Stimulated activated CD8-positive, alpha-beta memory T cell treated with anti-CD3 and anti-CD28 coated beads, Interleukin-12 subunit alpha, Interleukin-12 subunit beta, amount 100 ng/mL, for 24 hours (primary cell): ENCODE data around the gene POLD1.
"Not testable (repeated sequence)": the region's sequence is repeated elsewhere in the genome, so short reads cannot be mapped to it uniquely, and the experiment has no call there.

Source experiments
- DNase-seq: peaks from one replicate; pipeline ENCODE4 v3.0.0-alpha.2; 2020; ENCODE audit errors: extremely low read depth

Gene POLD1

DNA sequence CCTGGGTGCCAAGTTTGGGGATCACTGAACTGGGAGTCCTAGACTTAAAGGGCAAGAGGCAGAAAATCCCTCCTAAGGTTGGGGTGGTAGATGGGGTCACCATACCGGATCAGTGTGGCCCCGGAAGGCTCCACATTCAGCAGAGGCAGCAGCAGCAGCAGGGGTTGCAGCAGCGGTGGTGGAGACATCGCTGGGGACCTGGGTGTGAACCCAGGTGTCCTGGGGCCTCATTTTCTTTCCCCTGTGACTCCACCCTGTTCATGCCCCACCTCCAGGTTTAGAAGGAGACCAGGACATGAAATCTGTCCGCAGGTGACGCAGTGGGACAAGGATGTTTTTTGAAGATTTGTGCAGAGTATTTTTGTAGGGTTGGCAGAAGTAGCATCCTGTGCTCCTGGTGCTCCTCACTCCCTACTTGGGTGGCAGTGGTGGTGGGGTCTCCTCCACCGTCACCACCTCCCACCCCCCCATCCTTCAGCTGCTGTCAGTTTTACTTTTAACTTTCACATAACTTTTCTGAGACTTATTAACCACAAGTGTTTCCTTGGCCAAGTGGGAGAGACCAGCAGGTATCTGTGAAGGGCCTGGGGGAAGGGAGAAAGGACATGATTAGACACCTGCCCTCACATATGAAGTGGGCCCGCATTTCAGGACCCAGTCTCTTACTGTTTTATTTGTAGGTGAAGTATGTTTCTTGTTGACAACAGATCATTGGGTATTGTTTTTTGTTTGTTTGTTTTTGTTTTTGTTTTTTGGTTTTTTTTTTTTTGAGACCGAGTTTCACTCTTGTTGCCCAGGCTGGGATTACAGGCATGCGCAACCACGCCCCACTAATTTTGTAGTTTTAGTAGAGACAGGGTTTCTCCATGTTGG is 18.5 kb upstream of the POLD1 start, which contains the start of gene NAPSA:
NAPSA (minus strand) TSS at position 206 of the 873 bp plus-strand sequence; CDS start at position 188, 18 bp downstream.
- no peak for DNase-seq

DNA sequence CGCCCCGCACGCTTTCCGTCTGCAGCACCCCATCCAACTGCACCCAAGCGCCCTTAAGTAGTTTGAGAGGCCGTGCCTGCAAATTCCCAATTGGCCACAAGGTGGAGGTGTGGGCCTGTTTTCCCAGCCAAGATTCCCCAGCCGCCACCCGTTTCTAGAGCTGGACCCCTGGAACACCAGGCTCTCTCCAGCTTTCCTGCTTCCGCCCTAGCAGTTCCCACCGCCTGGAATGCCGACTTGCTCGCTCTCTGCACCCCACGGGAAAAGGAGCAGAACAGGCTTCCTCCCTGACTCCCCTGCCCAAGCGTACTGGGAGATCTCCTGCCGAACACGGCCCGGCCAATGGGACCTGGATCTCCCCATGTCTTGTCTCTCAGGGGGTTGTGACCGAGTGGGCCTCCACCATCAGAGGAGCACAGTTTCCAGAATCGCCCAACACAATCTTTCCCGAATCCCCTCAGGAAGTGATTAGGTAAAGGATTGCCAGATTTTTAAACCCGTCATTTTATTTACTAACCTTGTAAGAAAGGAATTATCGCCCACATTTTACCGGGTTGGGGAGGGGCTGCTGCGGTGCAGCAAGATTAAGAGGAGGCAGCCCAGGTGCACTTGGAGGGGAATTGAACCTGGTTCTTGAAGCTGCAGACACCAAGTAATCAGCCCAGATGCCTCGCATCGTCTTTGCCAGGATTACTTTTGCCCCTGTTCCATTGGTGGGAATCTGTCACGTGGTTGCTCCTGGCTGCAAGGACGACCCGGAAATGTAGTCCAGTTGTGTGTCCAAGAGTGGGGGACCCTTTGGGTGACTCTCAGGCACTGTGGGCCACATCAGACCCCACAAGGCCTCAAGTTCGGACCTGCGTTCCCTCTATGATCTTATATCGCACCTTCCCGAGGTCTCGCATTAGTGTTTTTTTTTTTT is 15.2 kb upstream of the POLD1 start:
- DNase-seq, result peak; percentile 32

DNA sequence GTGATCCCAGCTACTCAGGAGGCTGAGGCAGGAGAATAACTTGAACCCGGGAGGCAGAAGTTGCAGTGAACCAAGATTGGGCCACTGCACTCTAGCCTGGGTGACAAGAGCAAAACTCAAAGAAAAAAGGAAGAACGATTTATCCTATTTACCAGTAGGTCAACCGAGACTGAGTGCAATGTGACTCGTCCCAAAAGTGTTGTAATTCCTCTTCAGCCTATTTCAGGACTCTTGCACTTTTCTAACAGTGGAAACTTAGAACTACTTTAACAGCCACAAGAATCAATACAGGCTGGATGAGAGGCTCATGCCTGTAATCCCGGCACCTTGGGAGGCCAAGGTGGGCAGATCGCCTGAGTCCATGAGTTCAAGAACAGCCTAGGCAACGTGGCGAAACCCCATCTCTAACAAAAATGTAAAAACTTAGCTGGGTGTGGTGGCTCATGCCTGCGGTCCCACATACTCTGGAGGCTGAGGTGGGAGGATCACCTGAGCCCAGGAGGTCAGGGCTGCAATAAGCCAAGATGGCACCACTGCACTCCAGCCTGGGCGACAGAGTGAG is 12.2 kb upstream of the POLD1 start:
- DNase-seq, result no peak

- peak; percentile 77 for DNase-seq
These were observed 7.7 kb upstream of the POLD1 start, which contains the start of gene NR1H2 for GRCh38 chr19:50376166-50377050. Gene NR1H2, plus strand, starts transcription at chr19:50376457. Its CDS starts 1,149 bp downstream, at chr19:50377606.

DNA sequence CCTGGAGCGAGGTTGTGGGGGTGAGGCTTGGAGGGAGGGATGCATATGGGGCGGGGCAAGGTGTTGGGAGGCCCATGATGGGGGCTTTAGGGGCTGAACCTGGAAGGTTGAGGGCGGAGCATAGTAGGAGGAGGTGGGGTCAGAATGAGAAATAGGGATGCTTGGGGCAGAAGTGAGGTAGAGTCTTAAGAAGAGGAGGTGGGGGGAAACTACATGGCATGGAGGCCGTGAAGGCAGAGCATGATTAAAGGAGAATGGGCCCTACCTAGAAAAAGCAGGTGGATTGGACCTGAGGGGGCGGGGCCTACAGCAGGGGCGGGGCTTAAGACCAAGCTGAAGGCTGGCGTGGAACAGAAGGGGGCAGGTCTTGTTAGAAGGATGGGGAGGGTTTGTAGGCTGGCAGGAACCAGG is 7.1 kb upstream of the POLD1 start:
- no peak for DNase-seq

DNA sequence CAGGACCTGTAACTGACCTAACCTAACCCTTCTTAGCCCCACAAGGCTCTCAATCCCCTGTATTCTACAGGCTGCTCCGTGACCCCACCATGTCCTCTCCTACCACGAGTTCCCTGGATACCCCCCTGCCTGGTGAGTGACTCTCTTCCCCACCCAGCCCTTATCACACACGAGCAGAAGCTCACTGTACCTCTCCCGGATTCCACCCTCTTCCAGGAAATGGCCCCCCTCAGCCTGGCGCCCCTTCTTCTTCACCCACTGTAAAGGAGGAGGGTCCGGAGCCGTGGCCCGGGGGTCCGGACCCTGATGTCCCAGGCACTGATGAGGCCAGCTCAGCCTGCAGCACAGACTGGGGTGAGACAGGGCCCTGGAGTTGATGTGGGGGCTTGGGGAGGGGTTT is 6.6 kb upstream of the POLD1 start:
- no peak for DNase-seq

GRCh38 chr19:50378169-50378862 is 5.8 kb upstream of the POLD1 start:
- no peak for DNase-seq

DNA sequence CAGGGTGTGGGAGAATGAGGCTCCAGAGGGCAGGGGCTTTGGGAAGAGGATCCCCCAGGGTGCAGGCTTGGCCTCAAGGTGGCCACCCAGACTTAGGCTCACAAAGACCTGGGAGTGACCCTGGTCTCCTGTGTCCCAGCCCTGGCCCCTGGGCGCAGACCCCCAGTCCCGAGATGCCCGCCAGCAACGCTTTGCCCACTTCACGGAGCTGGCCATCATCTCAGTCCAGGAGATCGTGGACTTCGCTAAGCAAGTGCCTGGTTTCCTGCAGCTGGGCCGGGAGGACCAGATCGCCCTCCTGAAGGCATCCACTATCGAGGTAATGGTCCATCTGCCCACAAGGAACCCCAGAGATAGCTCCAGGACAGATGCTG is 5.3 kb upstream of the POLD1 start:
- DNase-seq, result no peak

DNA sequence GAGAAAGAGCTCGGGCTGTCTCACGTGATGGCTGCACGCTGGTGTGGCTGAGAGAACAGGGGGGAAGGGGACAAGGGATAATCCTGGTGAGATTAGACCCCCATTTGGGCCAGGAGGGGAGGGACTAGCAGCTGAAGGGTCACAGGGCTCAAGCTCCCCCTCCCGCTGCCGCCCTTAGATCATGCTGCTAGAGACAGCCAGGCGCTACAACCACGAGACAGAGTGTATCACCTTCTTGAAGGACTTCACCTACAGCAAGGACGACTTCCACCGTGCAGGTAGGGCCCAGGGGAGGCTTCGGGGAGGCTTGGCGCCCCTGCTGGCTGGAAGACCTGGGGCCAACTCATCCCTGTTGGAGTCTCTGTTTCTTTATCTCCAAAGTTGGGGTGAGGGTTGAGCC is 4.5 kb upstream of the POLD1 start:
- DNase-seq, result no peak

- DNase-seq, result no peak
These were observed 4.0 kb upstream of the POLD1 start for GRCh38 chr19:50380137-50380536.

- no peak for DNase-seq
These were observed 3.4 kb upstream of the POLD1 start for GRCh38 chr19:50380751-50381151.

DNA sequence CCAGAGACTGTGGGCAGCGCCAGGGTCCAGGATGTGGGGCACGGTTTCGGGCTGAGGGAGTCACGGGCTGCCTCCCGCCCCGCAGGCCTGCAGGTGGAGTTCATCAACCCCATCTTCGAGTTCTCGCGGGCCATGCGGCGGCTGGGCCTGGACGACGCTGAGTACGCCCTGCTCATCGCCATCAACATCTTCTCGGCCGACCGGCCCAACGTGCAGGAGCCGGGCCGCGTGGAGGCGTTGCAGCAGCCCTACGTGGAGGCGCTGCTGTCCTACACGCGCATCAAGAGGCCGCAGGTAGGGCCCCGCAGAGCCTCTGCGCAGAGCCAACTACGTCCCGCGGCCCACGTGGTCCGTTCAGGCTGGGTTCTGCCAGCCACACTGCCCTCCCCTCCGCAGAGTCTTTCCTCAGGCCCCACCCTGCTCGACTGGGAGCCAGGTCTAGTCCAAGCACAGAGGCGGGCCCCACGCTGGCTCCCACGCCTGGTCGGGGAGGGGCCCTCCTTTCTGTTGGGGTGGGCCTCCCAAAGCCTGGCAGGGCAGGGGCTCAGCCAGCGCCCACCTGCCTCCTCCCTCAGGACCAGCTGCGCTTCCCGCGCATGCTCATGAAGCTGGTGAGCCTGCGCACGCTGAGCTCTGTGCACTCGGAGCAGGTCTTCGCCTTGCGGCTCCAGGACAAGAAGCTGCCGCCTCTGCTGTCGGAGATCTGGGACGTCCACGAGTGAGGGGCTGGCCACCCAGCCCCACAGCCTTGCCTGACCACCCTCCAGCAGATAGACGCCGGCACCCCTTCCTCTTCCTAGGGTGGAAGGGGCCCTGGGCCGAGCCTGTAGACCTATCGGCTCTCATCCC is 2.0 kb upstream of the POLD1 start:
- no peak for DNase-seq

- no peak for DNase-seq
These were observed 921 bp upstream of the POLD1 start for GRCh38 chr19:50383001-50383851.

DNA sequence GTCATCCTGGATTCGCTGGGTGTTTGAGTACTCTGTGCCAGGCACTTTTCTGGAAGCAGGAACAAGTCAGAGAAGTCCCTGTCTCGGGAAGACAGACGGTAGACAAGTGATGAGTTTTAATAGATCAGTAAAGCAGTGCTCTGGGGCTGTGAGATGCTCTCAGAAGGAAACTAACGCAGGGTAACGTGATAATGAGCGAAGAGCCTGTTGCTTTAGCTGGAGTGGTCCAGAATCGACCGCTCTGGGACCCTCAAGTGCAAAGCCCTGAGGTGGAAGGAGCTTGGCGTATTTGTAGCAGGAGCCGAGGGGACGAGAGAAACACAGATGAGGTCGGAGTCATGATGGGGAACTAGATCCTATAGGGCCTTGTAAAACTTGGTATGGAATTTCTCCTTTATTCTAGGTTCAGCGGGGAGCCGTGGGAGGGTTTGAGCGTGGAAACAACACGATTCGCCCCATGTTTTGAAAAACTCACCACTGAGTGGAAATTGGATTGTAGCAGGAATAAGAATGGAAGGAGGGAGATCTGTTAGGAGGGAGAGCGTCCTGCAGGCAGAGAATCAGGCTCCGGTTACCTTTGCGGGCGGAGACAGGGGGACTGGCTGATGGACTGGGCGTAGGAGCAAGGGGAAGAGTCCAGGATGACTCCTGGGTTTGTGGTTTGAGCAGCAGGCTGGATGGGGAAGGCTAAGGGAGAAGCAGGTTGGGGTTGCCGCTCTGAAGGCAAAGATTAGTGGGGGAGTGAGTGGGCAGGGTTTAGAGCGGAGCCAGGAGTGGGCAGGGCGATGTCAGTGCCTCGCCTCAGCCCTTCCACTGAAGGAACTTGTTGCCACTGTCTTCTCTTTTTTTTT is 763 bp downstream of the POLD1 start:
- no peak for DNase-seq

GRCh38 chr19:50387176-50387867 is 3.2 kb downstream of the POLD1 start:
- DNase-seq, result no peak

DNA sequence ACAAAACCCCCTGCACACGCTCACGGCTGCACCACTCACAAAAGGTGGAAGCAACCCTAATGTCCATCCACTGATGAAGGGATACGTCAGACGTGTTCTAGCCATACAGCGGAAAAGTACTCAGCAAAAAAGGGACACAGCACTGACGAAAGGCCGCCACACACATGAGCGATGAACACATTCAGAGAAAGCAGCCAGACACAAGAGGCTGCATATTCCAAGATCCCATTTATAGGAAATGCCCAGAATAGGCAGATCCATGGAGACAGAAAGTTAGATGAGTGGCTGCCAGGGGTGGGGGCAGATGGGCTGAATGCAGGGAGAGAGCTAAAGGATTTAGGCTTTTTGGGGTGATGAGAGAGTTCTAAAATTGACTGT is 3.7 kb downstream of the POLD1 start:
- no peak for DNase-seq

GRCh38 chr19:50390295-50390694 is 6.1 kb downstream of the POLD1 start:
- not testable (repeated sequence) for DNase-seq
